Glutamatergic neuron (in vitro differentiated cells): ENCODE measurements around the gene RPL13A. TPM values are rescaled to one million over a fixed set of nuclear protein-coding genes. Genes with fewer than 3 reads are reported as not detected.

Source experiments
- DNase-seq: peaks from one replicate; pipeline ENCODE4 v3.0.0; 2022
- H3K27ac Mint-ChIP-seq: one replicate; pipeline ENCODE4 v1.8.0; 2020; ENCODE audit warnings: mild to moderate bottlenecking, mixed read lengths, inconsistent platforms; ENCODE audit not compliant: unreplicated experiment
- H3K27me3 Mint-ChIP-seq: one replicate; pipeline ENCODE4 v1.8.0; 2020; ENCODE audit warnings: mild to moderate bottlenecking, moderate library complexity, mixed read lengths, inconsistent platforms; ENCODE audit not compliant: unreplicated experiment
- H3K36me3 Mint-ChIP-seq: one replicate; pipeline ENCODE4 v1.8.0; 2020; ENCODE audit warnings: mild to moderate bottlenecking, mixed read lengths, inconsistent platforms; ENCODE audit not compliant: unreplicated experiment
- H3K4me1 Mint-ChIP-seq: one replicate; pipeline ENCODE4 v1.8.0; 2020; ENCODE audit warnings: mild to moderate bottlenecking, low read depth, mixed read lengths, inconsistent platforms; ENCODE audit not compliant: unreplicated experiment
- H3K4me3 Mint-ChIP-seq: one replicate; pipeline ENCODE4 v1.8.0; 2020; ENCODE audit warnings: mild to moderate bottlenecking, mixed read lengths, inconsistent platforms; ENCODE audit not compliant: unreplicated experiment
- H3K9me3 Mint-ChIP-seq: one replicate; pipeline ENCODE4 v1.8.0; 2020; ENCODE audit warnings: mild to moderate bottlenecking, moderate library complexity, mixed read lengths, inconsistent platforms; ENCODE audit not compliant: unreplicated experiment
- CTCF ChIP-seq: fragments of 200-600 bp; sonication (generic); IDR thresholded peaks from one replicate; pipeline ENCODE4 v1.5.0; 2021; ENCODE audit not compliant: partially characterized antibody, unreplicated experiment
- total RNA-seq: library from RNA; stranded (reverse); fragmentation: NEBNext Ultra II Directional; extraction: Animal tissue kit (Norgen Biotek cat#: 25700); gene quantifications from one replicate; pipeline ENCODE4 v1.2.1, GENCODE V29; 2021; ENCODE audit not compliant: unreplicated experiment

Gene RPL13A
- total RNA-seq, 1 donor from 2014 or later: 1,648 TPM

- Mint-ChIP-seq H3K4me3 (peak overlapping the region; percentile 100), H3K27ac (peak overlapping the region; percentile 64), H3K4me1 (peaks cover 10% of the 10 kb centered on the region), H3K9me3 (peaks cover 8% of the 10 kb centered on the region), H3K36me3 (no peaks in the 10 kb centered on the region), H3K27me3 (peaks cover 3% of the 10 kb centered on the region)
- DNase-seq: no peak
- no peak for TF ChIP-seq CTCF
Measured at GRCh38 chr19:49450405-49450804, 37.0 kb upstream of the RPL13A start.

- peak within 1 kb of the TSS; percentile 100 for H3K27ac Mint-ChIP-seq
- H3K4me3 Mint-ChIP-seq: peak within 1 kb of the TSS; percentile 100
- peak; percentile 88 for DNase-seq
- peaks cover 3% of the 10 kb centered on the region for H3K27me3 Mint-ChIP-seq
- no peaks in the 10 kb centered on the region for H3K36me3 Mint-ChIP-seq
- peaks cover 10% of the 10 kb centered on the region for H3K4me1 Mint-ChIP-seq
- peaks cover 7% of the 10 kb centered on the region for H3K9me3 Mint-ChIP-seq
- no peak for TF ChIP-seq CTCF
Measured at GRCh38 chr19:49451430-49452181, 35.8 kb upstream of the RPL13A start, which contains the start of gene PIH1D1. Gene PIH1D1, minus strand, starts transcription at chr19:49451814. Its CDS starts 240 bp downstream, at chr19:49451574.

- no peaks in the 10 kb centered on the region for H3K36me3 Mint-ChIP-seq
- H3K27me3 Mint-ChIP-seq: peaks cover 3% of the 10 kb centered on the region
- peak within 1 kb of the TSS; percentile 100 for H3K27ac Mint-ChIP-seq
- H3K4me3 Mint-ChIP-seq: peak within 1 kb of the TSS; percentile 100
- H3K4me1 Mint-ChIP-seq: peaks cover 10% of the 10 kb centered on the region
- TF ChIP-seq CTCF: no peak
- H3K9me3 Mint-ChIP-seq: peaks cover 6% of the 10 kb centered on the region
- peak; percentile 98 for DNase-seq
Measured at GRCh38 chr19:49453013-49453756, 34.2 kb upstream of the RPL13A start, which contains the start of gene ALDH16A1. Gene ALDH16A1, plus strand, starts transcription at chr19:49453225. Its CDS starts 107 bp downstream, at chr19:49453332.

GRCh38 chr19:49453757-49454240 lies 33.6 kb upstream of the RPL13A start:
- no peak for DNase-seq
- Mint-ChIP-seq H3K4me1 (peaks cover 10% of the 10 kb centered on the region), H3K9me3 (peaks cover 4% of the 10 kb centered on the region), H3K27me3 (peaks cover 3% of the 10 kb centered on the region), H3K4me3 (peak overlapping the region; percentile 100), H3K27ac (peak overlapping the region; percentile 100), H3K36me3 (no peaks in the 10 kb centered on the region)
- TF ChIP-seq CTCF: no peak

- Mint-ChIP-seq H3K27ac (no peak overlapping the region), H3K4me1 (peaks cover 5% of the 10 kb centered on the region), H3K4me3 (no peak overlapping the region), H3K9me3 (peaks cover 6% of the 10 kb centered on the region), H3K27me3 (peaks cover 3% of the 10 kb centered on the region), H3K36me3 (no peaks in the 10 kb centered on the region)
- no peak for TF ChIP-seq CTCF
- no peak for DNase-seq
Measured at GRCh38 chr19:49455773-49456172, 31.6 kb upstream of the RPL13A start.
